SIG-M5 (cell line): ENCODE data around the gene CTSL.

Source experiments
- DNase-seq: peaks from one replicate; lab custom pipeline; 2025; lab: John Stamatoyannopoulos, UW

CTSL gene

DNA sequence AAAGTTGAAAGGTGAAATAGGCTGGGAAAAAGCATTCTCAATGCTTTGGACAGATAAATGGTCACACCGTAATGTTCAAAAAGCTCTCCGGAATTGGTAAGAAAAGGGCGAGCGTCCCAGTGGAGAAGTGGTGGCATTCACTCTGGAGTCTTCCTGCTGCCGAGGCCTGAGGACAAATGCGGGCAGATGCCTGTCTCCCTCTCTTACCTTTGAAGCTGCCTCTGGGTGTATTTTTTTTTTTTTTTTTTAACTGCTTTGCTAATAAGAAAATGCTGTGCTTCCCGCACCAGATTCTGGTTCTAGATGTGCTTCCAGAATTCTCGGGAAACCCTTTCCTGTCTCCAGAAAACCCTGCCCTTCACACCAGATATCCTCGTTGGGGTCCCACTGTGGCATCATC, 24.4 kb upstream of the CTSL start:
- no peak for DNase-seq

GRCh38 chr9:87701931-87702421, 23.9 kb upstream of the CTSL start:
- no peak for DNase-seq

- DNase-seq: no peak
Measured at GRCh38 chr9:87702921-87703320, 23.0 kb upstream of the CTSL start.

DNA sequence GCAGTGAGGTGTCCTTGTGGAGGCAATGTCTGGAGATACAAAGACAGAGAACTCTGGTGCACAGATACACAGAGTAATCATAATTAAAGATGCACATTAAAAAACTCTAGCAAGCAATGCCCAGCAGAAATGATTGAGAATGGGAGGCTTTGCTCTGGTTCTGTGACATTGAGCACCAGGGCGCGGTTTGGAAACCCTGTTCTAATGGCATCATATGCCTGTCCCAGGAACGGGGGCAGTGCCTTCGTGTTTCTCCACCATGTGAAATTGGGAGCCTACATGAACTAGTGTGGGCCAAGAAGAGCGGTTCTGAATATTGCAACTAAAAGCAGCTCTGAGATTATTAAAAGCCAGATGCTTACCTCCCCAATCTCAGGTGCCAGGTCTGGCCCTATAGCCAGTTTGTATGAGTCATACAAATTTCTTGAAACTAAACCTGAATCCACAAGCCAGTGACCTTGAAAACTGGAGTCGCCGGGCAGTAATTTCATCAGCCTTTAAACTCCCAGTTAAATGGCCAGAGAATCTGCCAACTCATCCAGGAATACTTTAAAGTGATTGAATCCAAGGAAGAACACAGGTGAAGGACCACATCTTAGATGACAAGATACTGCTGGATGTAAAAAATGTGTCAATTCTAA, 22.2 kb upstream of the CTSL start:
- DNase-seq: no peak

GRCh38 chr9:87704342-87704741, 21.6 kb upstream of the CTSL start:
- DNase-seq: no peak

DNA sequence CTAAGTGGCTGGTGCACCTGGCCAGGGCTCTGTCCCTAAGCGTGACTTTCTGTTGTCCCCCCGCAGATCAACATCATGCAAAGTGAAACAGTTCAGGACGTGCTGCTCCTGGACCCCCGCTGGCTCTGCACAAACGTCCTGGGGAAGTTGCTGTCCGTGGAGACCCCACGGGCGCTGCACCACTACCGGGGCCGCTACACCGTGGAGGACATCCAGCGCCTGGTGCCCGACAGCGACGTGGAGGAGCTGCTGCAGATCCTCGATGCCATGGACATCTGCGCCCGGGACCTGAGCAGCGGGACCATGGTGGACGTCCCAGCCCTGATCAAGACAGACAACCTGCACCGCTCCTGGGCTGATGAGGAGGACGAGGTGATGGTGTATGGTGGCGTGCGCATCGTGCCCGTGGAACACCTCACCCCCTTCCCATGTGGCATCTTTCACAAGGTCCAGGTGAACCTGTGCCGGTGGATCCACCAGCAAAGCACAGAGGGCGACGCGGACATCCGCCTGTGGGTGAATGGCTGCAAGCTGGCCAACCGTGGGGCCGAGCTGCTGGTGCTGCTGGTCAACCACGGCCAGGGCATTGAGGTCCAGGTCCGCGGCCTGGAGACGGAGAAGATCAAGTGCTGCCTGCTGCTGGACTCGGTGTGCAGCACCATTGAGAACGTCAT, 19.7 kb upstream of the CTSL start:
- no peak for DNase-seq

DNA sequence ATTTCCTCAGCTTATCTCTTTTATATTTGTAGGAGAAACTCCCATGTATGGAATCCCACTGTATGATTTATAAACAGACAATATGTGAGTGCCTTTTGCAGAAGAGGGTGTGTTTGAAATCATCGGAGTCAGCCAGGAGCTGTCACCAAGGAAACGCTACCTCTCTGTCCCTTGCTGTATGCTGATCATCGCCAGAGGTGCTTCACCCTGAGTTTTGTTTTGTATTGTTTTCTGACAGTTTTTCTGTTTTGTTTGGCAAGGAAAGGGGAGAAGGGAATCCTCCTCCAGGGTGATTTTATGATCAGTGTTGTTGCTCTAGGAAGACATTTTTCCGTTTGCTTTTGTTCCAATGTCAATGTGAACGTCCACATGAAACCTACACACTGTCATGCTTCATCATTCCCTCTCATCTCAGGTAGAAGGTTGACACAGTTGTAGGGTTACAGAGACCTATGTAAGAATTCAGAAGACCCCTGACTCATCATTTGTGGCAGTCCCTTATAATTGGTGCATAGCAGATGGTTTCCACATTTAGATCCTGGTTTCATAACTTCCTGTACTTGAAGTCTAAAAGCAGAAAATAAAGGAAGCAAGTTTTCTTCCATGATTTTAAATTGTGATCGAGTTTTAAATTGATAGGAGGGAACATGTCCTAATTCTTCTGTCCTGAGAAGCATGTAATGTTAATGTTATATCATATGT, 18.0 kb upstream of the CTSL start:
- no peak for DNase-seq

GRCh38 chr9:87708546-87708945, 17.4 kb upstream of the CTSL start:
- DNase-seq: no peak

DNA sequence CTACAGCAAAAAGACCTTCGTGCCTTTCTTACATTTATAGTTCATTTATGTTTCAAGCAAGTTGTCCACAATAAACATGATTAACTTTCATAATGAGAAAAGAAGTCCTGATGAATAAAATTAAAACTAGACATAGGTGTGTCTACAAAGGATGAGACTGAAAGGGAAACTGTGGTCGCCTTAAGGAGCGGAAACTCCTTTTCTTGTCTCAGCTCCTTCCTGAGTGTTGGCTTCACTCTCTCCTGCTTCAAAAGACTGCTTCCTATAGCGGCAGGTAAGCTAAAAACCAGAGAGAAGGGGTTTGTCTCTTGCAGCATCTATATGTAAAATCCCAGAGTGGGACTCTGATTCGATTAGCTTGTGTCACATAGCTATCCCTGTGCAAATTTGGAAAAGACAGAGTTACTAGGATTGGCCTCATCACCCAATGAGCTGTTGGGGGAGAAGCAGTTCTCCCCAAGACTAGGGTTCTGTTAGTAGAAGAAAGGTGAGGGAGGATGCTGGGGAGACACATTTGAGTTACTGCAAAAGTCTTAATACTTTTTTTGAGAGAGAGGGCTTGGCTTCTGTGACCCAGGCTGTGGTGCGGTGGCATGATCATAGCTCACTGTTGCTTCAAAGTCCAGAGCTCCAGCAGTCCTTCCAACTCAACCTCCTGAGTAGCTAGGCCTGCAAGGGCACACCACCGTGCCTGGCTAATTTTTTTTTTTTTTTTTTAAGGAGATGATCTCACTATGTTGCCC, 16.8 kb upstream of the CTSL start:
- no peak for DNase-seq

DNA sequence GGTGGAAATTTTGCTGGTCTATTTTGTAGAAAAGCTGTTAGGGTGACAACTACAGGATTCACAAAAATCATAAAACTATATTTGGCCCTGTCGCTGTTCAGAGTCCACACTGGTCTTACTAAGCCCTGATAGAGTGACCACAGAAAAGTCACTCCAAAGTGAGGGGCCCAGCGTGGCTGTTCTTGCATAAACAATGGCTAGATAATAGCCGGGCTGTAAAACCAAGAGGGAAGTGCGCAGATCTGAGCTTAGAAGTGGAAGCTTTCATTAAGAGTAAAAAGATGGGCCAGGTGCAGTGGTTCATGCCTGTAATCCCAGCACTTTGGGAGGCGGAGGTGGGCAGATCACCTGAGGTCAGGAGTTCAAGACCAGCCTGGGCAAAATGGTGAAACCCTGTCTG, 15.5 kb upstream of the CTSL start:
- no peak for DNase-seq

GRCh38 chr9:87711857-87712800, 13.8 kb upstream of the CTSL start:
- no peak for DNase-seq

- DNase-seq: no peak
Measured at GRCh38 chr9:87712801-87713277, 13.1 kb upstream of the CTSL start.

- no peak for DNase-seq
Measured at GRCh38 chr9:87713278-87713987, 12.5 kb upstream of the CTSL start.

DNA sequence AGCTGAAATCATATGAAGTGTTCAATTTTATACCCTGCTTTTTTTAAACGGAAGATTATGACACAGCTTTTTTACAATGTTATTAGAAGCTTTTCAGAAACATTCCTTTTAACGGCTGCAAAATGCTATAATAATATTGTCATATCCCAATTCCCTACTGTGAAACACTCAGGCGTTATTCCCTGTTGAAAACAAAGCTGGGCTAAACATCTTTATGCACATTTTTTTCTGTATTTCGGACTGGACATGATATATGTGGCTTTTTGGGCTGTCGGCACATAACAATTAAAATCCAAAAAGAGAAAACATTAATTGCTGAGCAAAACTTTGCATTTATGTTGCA, 12.0 kb upstream of the CTSL start:
- DNase-seq: no peak

DNA sequence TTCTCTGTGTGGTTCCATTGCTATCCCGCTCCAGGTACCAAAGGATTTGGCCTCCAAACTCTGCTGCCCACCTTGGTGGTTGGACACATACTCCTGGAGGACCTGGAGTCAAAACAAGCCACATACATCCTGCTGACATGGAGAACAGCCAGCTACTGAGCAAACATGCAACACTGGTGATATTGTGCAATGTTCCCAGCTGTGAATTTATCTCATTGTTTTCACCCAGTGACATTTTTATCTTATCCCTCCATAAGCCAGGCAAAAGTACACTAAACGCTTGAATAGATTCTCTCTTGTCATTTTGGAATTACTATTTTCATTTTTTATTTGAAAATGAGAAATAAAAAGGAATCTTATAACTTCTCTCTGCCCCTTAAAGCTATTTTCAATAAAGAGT, 11.1 kb upstream of the CTSL start:
- no peak for DNase-seq

- no peak for DNase-seq
Measured at GRCh38 chr9:87716141-87716540, 9.8 kb upstream of the CTSL start.

- no peak for DNase-seq
Measured at GRCh38 chr9:87717456-87717855, 8.5 kb upstream of the CTSL start.

DNA sequence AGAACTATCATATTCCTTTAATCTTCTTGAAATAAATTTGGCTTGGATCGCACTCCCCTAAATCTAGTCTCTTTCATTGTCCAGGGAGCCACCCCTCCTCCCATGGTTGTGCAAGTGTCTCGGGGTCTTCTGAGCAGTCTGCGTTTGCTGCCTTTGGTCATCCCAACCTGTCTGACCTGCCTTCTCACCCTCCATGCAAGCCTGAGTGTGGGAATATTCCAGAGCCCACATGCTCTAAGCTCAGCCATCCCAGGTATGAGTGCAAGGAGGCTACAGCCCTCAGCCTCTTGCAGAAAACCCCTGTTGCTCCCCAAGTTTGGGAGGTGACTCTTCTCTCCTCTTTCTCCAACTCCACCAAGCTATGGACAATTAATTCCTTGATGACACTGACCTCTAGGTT, 7.7 kb upstream of the CTSL start:
- no peak for DNase-seq

GRCh38 chr9:87718852-87719612, 6.9 kb upstream of the CTSL start:
- no peak for DNase-seq

GRCh38 chr9:87720173-87720572, 5.7 kb upstream of the CTSL start:
- DNase-seq: no peak
